Medulla oblongata (tissue), 1 donor: ENCODE data around the gene TRIP12.
"Not testable (repeated sequence)": the region's sequence is repeated elsewhere in the genome, so short reads cannot be mapped to it uniquely, and the experiment has no call there.

ENCODE experiments used
- DNase-seq: peaks from one replicate; pipeline ENCODE4 v3.0.0-alpha.2; 2015; ENCODE audit errors: extremely low spot score

TRIP12 gene

GRCh38 chr2:229920011-229920641 lies 1.7 kb downstream of the TRIP12 start:
- DNase-seq: peak; percentile 59

- DNase-seq: no peak
Observed at GRCh38 chr2:229917793-229918192, 4.0 kb downstream of the TRIP12 start.

- no peak for DNase-seq
Observed at GRCh38 chr2:229914171-229914570, 7.6 kb downstream of the TRIP12 start.

GRCh38 chr2:229910832-229911412 lies 10.9 kb downstream of the TRIP12 start:
- peak; percentile 51 for DNase-seq

GRCh38 chr2:229910147-229910831 lies 11.5 kb downstream of the TRIP12 start:
- DNase-seq: no peak

GRCh38 chr2:229909090-229909489 lies 12.7 kb downstream of the TRIP12 start:
- DNase-seq: no peak

GRCh38 chr2:229905601-229906000 lies 16.2 kb downstream of the TRIP12 start:
- no peak for DNase-seq

- DNase-seq: peak; percentile 13
Observed at GRCh38 chr2:229903037-229903436, 18.8 kb downstream of the TRIP12 start.

- no peak for DNase-seq
Observed at GRCh38 chr2:229901819-229902218, 20.0 kb downstream of the TRIP12 start.

- DNase-seq: not testable (repeated sequence)
Observed at GRCh38 chr2:229900514-229900913, 21.3 kb downstream of the TRIP12 start.

- no peak for DNase-seq
Observed at GRCh38 chr2:229900012-229900411, 21.8 kb downstream of the TRIP12 start.

GRCh38 chr2:229899604-229900003 lies 22.2 kb downstream of the TRIP12 start:
- DNase-seq: no peak

- no peak for DNase-seq
Observed at GRCh38 chr2:229896857-229897256, 25.0 kb downstream of the TRIP12 start.

GRCh38 chr2:229889023-229889422 lies 32.8 kb downstream of the TRIP12 start:
- DNase-seq: no peak

GRCh38 chr2:229888031-229888430 lies 33.8 kb downstream of the TRIP12 start:
- no peak for DNase-seq

GRCh38 chr2:229887441-229887840 lies 34.4 kb downstream of the TRIP12 start:
- DNase-seq: no peak

GRCh38 chr2:229884775-229885699 lies 36.8 kb downstream of the TRIP12 start:
- DNase-seq: no peak

- DNase-seq: no peak
Observed at GRCh38 chr2:229882583-229882982, 39.2 kb downstream of the TRIP12 start.

GRCh38 chr2:229880892-229881586 lies 40.8 kb downstream of the TRIP12 start:
- DNase-seq: no peak

GRCh38 chr2:229879191-229879950 lies 42.4 kb downstream of the TRIP12 start:
- no peak for DNase-seq

GRCh38 chr2:229875549-229875948 lies 46.3 kb downstream of the TRIP12 start:
- no peak for DNase-seq
